Liver (tissue), 9 donors: ENCODE results near the gene LY6G5B. TPM values are rescaled to one million over a fixed set of nuclear protein-coding genes. Genes with fewer than 3 reads are reported as not detected.

Experiments used
- DNase-seq: peaks from one replicate; pipeline ENCODE4 v3.0.0-alpha.2; 2017; ENCODE audit warnings: low spot score
- H3K27ac ChIP-seq, 2 donors: one replicate each; pipeline ENCODE4 v1.7.0; 2013; ENCODE audit warnings: inconsistent platforms in 2 of 2, low read length in 2 of 2, control low read depth in 1 of 2, low read depth in 1 of 2, mild to moderate bottlenecking in 1 of 2
- H3K27me3 ChIP-seq, 4 donors: one replicate each; pipeline versions ENCODE4 v1.6.1 to v1.7.0; 2013; ENCODE audit warnings: low read length in 3 of 4, inconsistent platforms in 1 of 4, mild to moderate bottlenecking in 1 of 4, moderate library complexity in 1 of 4; ENCODE audit not compliant: control insufficient read depth in 4 of 4, insufficient read depth in 4 of 4
- H3K36me3 ChIP-seq, 4 donors: one replicate each; pipeline versions ENCODE4 v1.6.1 to v1.7.0; 2013; ENCODE audit warnings: low read length in 3 of 4, mild to moderate bottlenecking in 3 of 4, low read depth in 1 of 4, moderate library complexity in 1 of 4; ENCODE audit not compliant: control insufficient read depth in 4 of 4, insufficient read depth in 3 of 4
- H3K4me1 ChIP-seq, 4 donors: one replicate each; pipeline versions ENCODE4 v1.6.1 to v1.7.0; 2013; ENCODE audit warnings: low read length in 3 of 4, mild to moderate bottlenecking in 3 of 4, moderate library complexity in 1 of 4; ENCODE audit not compliant: control insufficient read depth in 4 of 4, insufficient read depth in 4 of 4
- H3K4me3 ChIP-seq, 3 donors: one replicate each; pipeline versions ENCODE4 v1.6.1 to v1.7.0; 2013; ENCODE audit warnings: low read length in 3 of 3, control low read depth in 1 of 3, low read depth in 1 of 3, mild to moderate bottlenecking in 1 of 3
- H3K9ac ChIP-seq, 2 donors: one replicate each; pipeline ENCODE4 v1.7.0; 2013; ENCODE audit warnings: low read length in 2 of 2, mild to moderate bottlenecking in 2 of 2, moderate library complexity in 2 of 2, control low read depth in 1 of 2, low read depth in 1 of 2
- H3K9me3 ChIP-seq, 4 donors: one replicate each; pipeline versions ENCODE4 v1.6.1 to v1.7.0; 2013; ENCODE audit warnings: low read length in 3 of 4; ENCODE audit not compliant: control insufficient read depth in 4 of 4
- ATF3 ChIP-seq: IDR thresholded peaks from 2 replicates; pipeline ENCODE4 v1.6.1; 2016; ENCODE audit warnings: antibody characterized with exemption
- CTCF ChIP-seq: fragments of 150-350 bp; IDR thresholded peaks from 2 replicates; pipeline ENCODE4 v1.5.1; 2017; ENCODE audit warnings: improper control_type of control experiment, low read depth, low read length; ENCODE audit not compliant: missing input control
- EGR1 ChIP-seq, 2 donors: IDR thresholded peaks; 2 replicates each; pipeline ENCODE4 v1.6.1; 2016 to 2018; ENCODE audit warnings: antibody characterized with exemption in 2 of 2, low read depth in 2 of 2
- FOXA1 ChIP-seq: IDR thresholded peaks from 2 replicates; pipeline ENCODE4 v1.6.1; 2016; ENCODE audit warnings: antibody characterized with exemption
- FOXA2 ChIP-seq: IDR thresholded peaks from 2 replicates; pipeline ENCODE4 v1.6.1; 2016; ENCODE audit warnings: antibody characterized with exemption
- GABPA ChIP-seq, 2 donors: IDR thresholded peaks in 1 of 2; conservative IDR thresholded peaks in 1 of 2; 2 replicates each; pipeline ENCODE4 v1.6.1; 2016; ENCODE audit warnings: antibody characterized with exemption in 2 of 2, mild to moderate bottlenecking in 1 of 2, moderate library complexity in 1 of 2
- HNF4A ChIP-seq, 2 donors: conservative IDR thresholded peaks; 2 replicates each; pipeline ENCODE4 v1.6.1; 2016; ENCODE audit warnings: antibody characterized with exemption in 2 of 2, mild to moderate bottlenecking in 2 of 2
- HNF4G ChIP-seq: IDR thresholded peaks from 2 replicates; pipeline ENCODE4 v1.6.1; 2016; ENCODE audit warnings: antibody characterized with exemption
- JUND ChIP-seq, 2 donors: IDR thresholded peaks; 2 replicates each; pipeline ENCODE4 v1.6.1; 2016; ENCODE audit warnings: antibody characterized with exemption in 2 of 2
- MAX ChIP-seq: IDR thresholded peaks from 2 replicates; pipeline ENCODE4 v1.6.1; 2016; ENCODE audit warnings: antibody characterized with exemption
- NR2F2 ChIP-seq: IDR thresholded peaks from 2 replicates; pipeline ENCODE4 v1.6.1; 2016; ENCODE audit warnings: antibody characterized with exemption
- RAD21 ChIP-seq, 2 donors: IDR thresholded peaks; 2 replicates each; pipeline ENCODE4 v1.6.1; 2016; ENCODE audit warnings: antibody characterized with exemption in 2 of 2, mild to moderate bottlenecking in 2 of 2
- RXRA ChIP-seq, 2 donors: IDR thresholded peaks; 2 replicates each; pipeline ENCODE4 v1.6.1; 2017 to 2018; ENCODE audit warnings: antibody characterized with exemption in 2 of 2, mild to moderate bottlenecking in 1 of 2
- SP1 ChIP-seq: IDR thresholded peaks from 2 replicates; pipeline ENCODE4 v1.6.1; 2018; ENCODE audit warnings: antibody characterized with exemption, mild to moderate bottlenecking
- TAF1 ChIP-seq: conservative IDR thresholded peaks from 2 replicates; pipeline ENCODE4 v1.6.1; 2016; ENCODE audit warnings: antibody characterized with exemption, mild to moderate bottlenecking
- YY1 ChIP-seq: IDR thresholded peaks from 2 replicates; pipeline ENCODE4 v1.6.1; 2016; ENCODE audit warnings: antibody characterized with exemption, mild to moderate bottlenecking
- ZBTB33 ChIP-seq: IDR thresholded peaks from 2 replicates; pipeline ENCODE4 v1.6.1; 2016; ENCODE audit warnings: antibody characterized with exemption
- WGBS: extraction: QIAGEN DNeasy Blood & Tissue Kit; methylation state at CpG from one replicate; pipeline ENCODE4 v1.1.7; 2013; 5-methylcytosine and 5-hydroxymethylcytosine counted together
- polyA plus RNA-seq, 2 donors: library from polyadenylated mRNA; stranded (reverse) in 1 of 2; unstranded in 1 of 2; fragments of 200-250 nt in 1 of 2; fragments of >200 nt in 1 of 2; fragmentation: Nextera tagmentation in 1 of 2; extraction: Ambion mirVana in 1 of 2; gene quantifications; one replicate each; pipeline versions ENCODE4 v1.2.1 to v1.2.3, GENCODE V29; 2013 to 2015
- total RNA-seq, 2 donors: library from RNA; depleted of rRNA; stranded (reverse); fragments of >200 nt; gene quantifications; one replicate each; pipeline ENCODE4 v1.2.3, GENCODE V29; 2014
- donor health status: healthy.
- donor health status: healthy.
- donor health status: healthy.
- donor health status: healthy.
- donor health status: healthy.

Gene LY6G5B
- total and polyA plus RNA-seq, 4 donors: 1.2 to 5.9 (median 2.1) TPM

- H3K4me1 ChIP-seq: peaks cover 0 to 27% (median 22%) of the 10 kb centered on the region in 4 donors
- WGBS: 91% methylated on average over 9 of the region's 9 CpGs
- H3K36me3 ChIP-seq: peaks cover 38 to 88% (median 60%) of the 10 kb centered on the region in 4 donors
- no peak overlapping the region for H3K9ac ChIP-seq
- no peak overlapping the region for H3K4me3 ChIP-seq
- TF ChIP-seq ZBTB33: no peak
- no peak for TF ChIP-seq CTCF
- TF ChIP-seq NR2F2: no peak
- TF ChIP-seq ATF3: no peak
- no peak for TF ChIP-seq RXRA (IDR thresholded peaks at IDR 0.05)
- TF ChIP-seq TAF1: no peak
- TF ChIP-seq YY1: no peak
- no peak for TF ChIP-seq JUND (IDR thresholded peaks at IDR 0.05)
- TF ChIP-seq HNF4A (conservative IDR thresholded peaks at IDR 0.05): no peak
- no peak for TF ChIP-seq RAD21 (IDR thresholded peaks at IDR 0.05)
- no peak for TF ChIP-seq HNF4G
- no peak overlapping the region for H3K27ac ChIP-seq
- H3K27me3 ChIP-seq: no peaks in the 10 kb centered on the region
- no peak for DNase-seq
- H3K9me3 ChIP-seq: no peaks in the 10 kb centered on the region
Observed at GRCh38 chr6:31639043-31639442, 30.7 kb upstream of the LY6G5B start.

- no peak for TF ChIP-seq ATF3
- TF ChIP-seq JUND (IDR thresholded peaks at IDR 0.05): no peak
- Histone ChIP-seq H3K4me1 (peaks cover 0 to 27% (median 22%) of the 10 kb centered on the region in 4 donors), H3K27me3 (no peaks in the 10 kb centered on the region), H3K4me3 (no peak overlapping the region), H3K27ac (no peak overlapping the region), H3K9me3 (no peaks in the 10 kb centered on the region), H3K36me3 (peaks cover 36 to 87% (median 60%) of the 10 kb centered on the region in 4 donors), H3K9ac (no peak overlapping the region)
- WGBS: 92% methylated on average over 10 of the region's 10 CpGs
- no peak for DNase-seq
Observed at GRCh38 chr6:31639449-31639861, 30.3 kb upstream of the LY6G5B start.

GRCh38 chr6:31640612-31641011 is 29.2 kb upstream of the LY6G5B start:
- DNase-seq: no peak
- Histone ChIP-seq H3K27ac (no peak overlapping the region), H3K27me3 (no peaks in the 10 kb centered on the region), H3K36me3 (peaks cover 34 to 89% (median 64%) of the 10 kb centered on the region in 4 donors), H3K4me1 (peaks cover 0 to 25% (median 19%) of the 10 kb centered on the region in 4 donors), H3K9ac (no peak overlapping the region), H3K9me3 (no peaks in the 10 kb centered on the region), H3K4me3 (no peak overlapping the region)
- no peak for TF ChIP-seq NR2F2
- no peak for TF ChIP-seq TAF1
- TF ChIP-seq CTCF: no peak
- TF ChIP-seq MAX: no peak
- no peak for TF ChIP-seq ZBTB33
- no peak for TF ChIP-seq RXRA (IDR thresholded peaks at IDR 0.05)
- TF ChIP-seq YY1: no peak
- TF ChIP-seq EGR1 (IDR thresholded peaks at IDR 0.05; ENCODE audit: low read depth in 2 of 2): no peak
- TF ChIP-seq JUND (IDR thresholded peaks at IDR 0.05): no peak
- TF ChIP-seq ATF3: no peak
- TF ChIP-seq SP1: no peak
- no peak for TF ChIP-seq HNF4G
- no peak for TF ChIP-seq HNF4A (conservative IDR thresholded peaks at IDR 0.05)
- no peak for TF ChIP-seq GABPA (IDR thresholded peaks at IDR 0.05 in 1 of 2, conservative IDR thresholded peaks at IDR 0.05 in 1 of 2)
- TF ChIP-seq FOXA2: no peak
- no peak for TF ChIP-seq FOXA1
- WGBS: 98% methylated on average over 6 of the region's 6 CpGs
